Right lobe of liver (tissue), 6 donors: ENCODE data around the gene ARHGAP29. TPM values are rescaled to one million over a fixed set of nuclear protein-coding genes. Genes with fewer than 3 reads are reported as not detected.

Source experiments
- ATAC-seq, 4 donors: fragments of 200-7000 bp; cut with Tn5 transposase; one replicate each; pipeline ENCODE4 v1.9.1; 2020; ENCODE audit warnings: mild to moderate bottlenecking in 4 of 4, moderate library complexity in 4 of 4
- DNase-seq, 3 donors: peaks; one replicate each; pipeline ENCODE4 v3.0.0-alpha.2; 2020
- H3K27ac ChIP-seq, 3 donors: fragments of 200-600 bp; one replicate each; pipeline ENCODE4 v1.8.0; 2022
- H3K27me3 ChIP-seq, 2 donors: fragments of 200-600 bp; one replicate each; pipeline ENCODE4 v1.8.0; 2022
- H3K36me3 ChIP-seq, 4 donors: fragments of 200-600 bp; sonication (generic) in 1 of 4; one replicate each; pipeline versions ENCODE4 v1.5.1 to v1.8.0; 2017 to 2022; ENCODE audit warnings: control low read depth in 1 of 4
- H3K4me1 ChIP-seq, 4 donors: fragments of 200-600 bp; sonication (generic) in 1 of 4; one replicate each; pipeline versions ENCODE4 v1.5.1 to v1.8.0; 2017 to 2022; ENCODE audit warnings: control low read depth in 1 of 4
- H3K4me3 ChIP-seq, 3 donors: fragments of 200-600 bp; one replicate each; pipeline ENCODE4 v1.8.0; 2022
- H3K9me3 ChIP-seq, 4 donors: fragments of 200-600 bp; sonication (generic) in 1 of 4; one replicate each; pipeline versions ENCODE4 v1.5.1 to v1.8.0; 2017 to 2022; ENCODE audit warnings: control low read depth in 1 of 4
- CTCF ChIP-seq, 4 donors: fragments of 200-600 bp in 3 of 4; fragments of 450-650 bp in 1 of 4; IDR thresholded peaks; one replicate each; pipeline versions ENCODE4 v1.5.1 to v1.8.0; 2016 to 2022; ENCODE audit warnings: antibody characterized with exemption in 4 of 4, mild to moderate bottlenecking in 2 of 4
- POLR2A ChIP-seq: fragments of 450-650 bp; IDR thresholded peaks from one replicate; pipeline ENCODE4 v1.6.1; 2017; ENCODE audit warnings: antibody characterized with exemption, mild to moderate bottlenecking
- WGBS: methylation state at CpG from one replicate; pipeline ENCODE4 v1.1.6; 2018; ENCODE audit warnings: low coverage, low lambda C conversion rate; ENCODE audit not compliant: insufficient coverage; ENCODE audit errors: missing lambda C conversion rate; 5-methylcytosine and 5-hydroxymethylcytosine counted together
- intact Hi-C, 2 donors: fragments of 100-400 bp; cut with DNase I; formaldehyde crosslinking; loops; one replicate each; pipeline versions ENCODE4 v1.11.2 to v1.14.1; 2022
- long read RNA-seq: library from polyadenylated mRNA; unstranded; transcript quantifications from one replicate; pipeline ENCODE4 v2.0.0, GENCODE V29; 2019
- total RNA-seq, 6 experiments: library from RNA; depleted of rRNA in 2 of 6; stranded (reverse); fragments of >200 nt in 2 of 6; fragmentation: NEBNext Ultra II Directional in 3 of 6; extraction: Animal tissue kit (Norgen Biotek cat#: 25700) in 3 of 6; gene quantifications; one replicate each; pipeline versions ENCODE4 v1.1.0 to v1.2.4, GENCODE V29; 2016 to 2023
- donor health status: DM: no; HTN: yes; CAD: no.
- donor health status: DM: no; HTN: no; CAD: no.
- donor health status: DM: no; HTN: no; CAD: no.
- donor health status: DM: no; HTN: yes; CAD: no.
- donor health status: DM: no; HTN: yes; CAD: no.

ARHGAP29 gene
- 10 to 100 TPM; 15.1 to 28.9 (median 21.1) TPM for total RNA-seq
- long read RNA-seq, partial matches to known transcripts = 6 of 11 reads
- long read RNA-seq, other reads (novel, unspliced or antisense) = 5 of 11 reads

GRCh38 chr1:94237291-94238226, at the start of gene ARHGAP29:
Gene ARHGAP29, minus strand, starts transcription at chr1:94237584. Its CDS starts 5,973 bp downstream, at chr1:94231611.
- peaks cover 0 to 11% (median 0%) of the 10 kb centered on the region in 4 donors for H3K4me1 ChIP-seq
- H3K36me3 ChIP-seq = no peaks in the 10 kb centered on the region
- peak within 1 kb of the TSS; percentile 77 to 91 (median 82) for H3K4me3 ChIP-seq
- DNase-seq (peak; percentile 93), ATAC-seq (peak; percentile 89 to 94 (median 92))
- H3K9me3 ChIP-seq = peaks cover 0 to 3% (median 0%) of the 10 kb centered on the region in 4 donors
- intact Hi-C loops = no loop called here
- H3K27me3 ChIP-seq = no peaks in the 10 kb centered on the region
- H3K27ac ChIP-seq = peak within 1 kb of the TSS; percentile 96 to 97 (median 97)
- TF ChIP-seq POLR2A (peak; percentile 99), CTCF (IDR thresholded peaks at IDR 0.05) (peak in 1 of 4 donors; percentile 1)
- 18% methylated on average over 33 of the region's 88 CpGs for WGBS

- H3K4me3 ChIP-seq = no peak overlapping the region
- 32% methylated on average over 3 of the region's 3 CpGs for WGBS
- no peak for DNase-seq
- H3K4me1 ChIP-seq = no peaks in the 10 kb centered on the region
- H3K9me3 ChIP-seq = no peaks in the 10 kb centered on the region
- intact Hi-C loops = no loop called here
- TF ChIP-seq CTCF (IDR thresholded peaks at IDR 0.05) = no peak
- no peak for TF ChIP-seq POLR2A
- H3K27me3 ChIP-seq = no peaks in the 10 kb centered on the region
- no peaks in the 10 kb centered on the region for H3K36me3 ChIP-seq
- peak; percentile 51 to 94 (median 80) for ATAC-seq
- no peak overlapping the region for H3K27ac ChIP-seq
Observed at GRCh38 chr1:94286864-94287437, 49.6 kb upstream of the ARHGAP29 start.

GRCh38 chr1:94285031-94285654, 47.8 kb upstream of the ARHGAP29 start:
- whole genome bisulfite sequencing = 78% methylated on average over 4 of the region's 4 CpGs
- H3K9me3 ChIP-seq = no peaks in the 10 kb centered on the region
- no peak for DNase-seq
- H3K27ac ChIP-seq = no peak overlapping the region
- TF ChIP-seq CTCF (IDR thresholded peaks at IDR 0.05) = no peak
- no peak for TF ChIP-seq POLR2A
- no peaks in the 10 kb centered on the region for H3K36me3 ChIP-seq
- intact Hi-C loops = no loop called here
- no peak overlapping the region for H3K4me3 ChIP-seq
- peak in 2 of 4 donors; percentile 35 to 52 for ATAC-seq
- H3K4me1 ChIP-seq = no peaks in the 10 kb centered on the region
- H3K27me3 ChIP-seq = no peaks in the 10 kb centered on the region

- H3K36me3 ChIP-seq = no peaks in the 10 kb centered on the region
- DNase-seq = no peak
- no peak overlapping the region for H3K4me3 ChIP-seq
- H3K9me3 ChIP-seq = no peaks in the 10 kb centered on the region
- no peak for TF ChIP-seq CTCF (IDR thresholded peaks at IDR 0.05)
- no peak for TF ChIP-seq POLR2A
- no peak for ATAC-seq
- intact Hi-C loops = no loop called here
- no peaks in the 10 kb centered on the region for H3K27me3 ChIP-seq
- whole genome bisulfite sequencing = 70% methylated on average over 2 of the region's 2 CpGs
- H3K4me1 ChIP-seq = no peaks in the 10 kb centered on the region
- no peak overlapping the region for H3K27ac ChIP-seq
Observed at GRCh38 chr1:94284476-94284875, 47.1 kb upstream of the ARHGAP29 start.
